Ecto neural progenitor cell (in vitro differentiated cells): ENCODE measurements around the gene RAI1.
A peak's percentile ranks its signal among the peaks of the same experiment; 100 is the strongest.

Source experiments
- DNase-seq: peaks from one replicate; pipeline ENCODE4 v3.0.0-alpha.2; 2018; ENCODE audit warnings: low spot score

Gene RAI1

DNA sequence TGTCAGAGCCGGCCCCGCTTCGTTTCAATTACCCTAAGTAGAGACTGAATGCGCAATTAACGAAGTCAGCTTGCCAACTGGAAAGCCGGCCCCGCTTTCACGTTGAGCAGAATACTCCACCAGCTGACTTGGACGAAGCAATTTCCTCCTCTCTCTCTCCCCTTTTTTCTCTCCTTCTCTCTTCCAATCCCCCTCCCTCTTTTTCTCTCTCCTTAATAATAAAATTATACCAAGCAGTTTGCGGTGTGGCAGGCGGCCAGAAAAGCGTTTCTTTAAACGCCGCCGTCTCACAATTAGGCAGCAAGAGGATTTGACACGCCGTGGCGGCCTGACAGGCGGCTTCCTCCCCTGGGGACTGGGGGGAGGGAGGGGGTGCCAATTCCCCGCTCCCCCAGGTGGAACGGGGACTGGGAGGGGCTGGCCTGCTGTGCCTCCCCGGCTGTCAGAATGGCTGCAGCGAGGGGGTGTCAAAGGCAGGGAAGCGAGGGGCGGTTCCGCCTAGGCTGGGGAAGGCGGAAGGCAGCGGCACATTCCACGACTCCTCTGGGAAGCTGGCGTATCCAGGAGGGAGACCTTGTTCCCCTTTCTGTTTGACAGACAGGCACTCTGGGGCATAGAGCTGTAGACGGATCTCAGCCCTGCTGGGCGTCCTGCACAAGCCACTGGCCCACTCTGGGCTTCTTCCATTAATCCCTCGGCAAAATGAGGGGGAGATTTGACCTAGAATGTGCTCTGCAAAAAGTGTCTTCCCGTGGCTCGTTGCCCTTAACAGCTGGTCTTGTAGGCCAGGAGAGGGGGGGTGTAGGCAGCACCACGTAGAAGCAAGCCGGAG lies 102.8 kb downstream of the RAI1 start:
- peak; percentile 87 for DNase-seq

DNA sequence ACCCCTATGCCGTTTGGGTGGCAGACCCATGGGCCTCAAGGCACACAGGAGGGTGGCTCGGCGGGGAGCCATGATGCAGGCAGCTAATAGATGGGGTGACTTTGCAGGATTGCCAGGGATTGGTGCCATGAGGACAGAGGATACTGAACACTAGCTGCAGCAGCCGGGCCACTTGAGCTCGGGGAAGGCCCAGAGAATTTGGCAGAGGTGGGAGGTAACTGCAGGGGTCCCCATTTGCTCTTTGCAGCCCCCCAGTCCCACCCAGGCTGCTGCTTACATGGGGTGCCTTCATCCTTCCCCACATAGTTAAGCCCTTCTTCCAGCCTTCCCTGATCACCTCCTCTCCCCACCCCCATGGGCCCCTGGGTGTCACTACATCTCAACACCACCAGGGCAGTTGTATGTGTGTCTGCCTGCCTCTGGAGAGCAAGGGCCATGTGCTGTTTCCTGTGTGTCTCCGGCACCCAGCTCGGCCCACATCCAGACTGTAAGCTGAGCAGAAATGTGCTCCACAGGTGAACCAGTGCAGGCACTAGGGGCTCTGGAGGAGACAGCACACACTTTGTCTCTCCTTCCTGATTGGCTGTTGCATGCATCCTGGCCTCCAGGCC lies 103.5 kb downstream of the RAI1 start:
- no peak for DNase-seq

DNA sequence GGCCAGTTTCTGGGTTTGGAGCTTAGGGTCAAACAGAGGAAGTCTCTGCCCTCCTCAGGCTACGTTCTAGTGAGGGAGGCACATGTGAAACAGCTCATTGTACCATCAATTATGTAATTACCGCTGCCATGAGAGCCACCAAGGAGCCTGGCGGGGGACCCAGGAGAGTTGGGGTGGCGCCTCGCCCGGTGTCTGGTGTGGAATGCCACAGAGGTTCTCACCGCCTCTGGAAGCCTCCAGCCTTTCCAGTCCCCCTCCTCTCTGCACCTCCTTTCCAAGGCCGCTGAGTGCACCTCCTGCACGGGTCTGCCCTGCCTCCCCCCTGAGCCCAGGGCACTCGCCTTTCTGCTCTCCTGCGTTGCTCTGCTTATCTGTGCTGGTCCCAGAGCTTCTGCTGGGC lies 104.1 kb downstream of the RAI1 start:
- DNase-seq = no peak

DNA sequence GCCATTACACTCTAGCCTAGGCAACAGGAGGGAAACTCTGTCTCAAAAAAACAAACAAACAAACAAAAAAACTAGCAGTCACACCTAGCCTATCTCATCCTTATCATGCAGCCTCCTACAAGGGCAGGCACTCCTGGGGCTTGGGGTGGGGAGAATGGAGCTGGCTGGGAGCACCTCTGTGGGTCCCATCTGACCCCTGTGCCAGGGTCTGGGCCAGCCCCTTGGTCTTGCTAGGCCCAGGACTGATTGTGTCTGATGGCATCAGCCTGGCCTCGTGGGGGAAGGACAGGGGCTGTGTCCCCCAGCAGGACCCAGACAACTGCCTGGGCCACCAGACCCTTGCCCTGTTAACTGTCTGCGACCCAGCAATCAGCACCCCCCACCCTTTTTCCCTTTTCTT lies 105.7 kb downstream of the RAI1 start:
- no peak for DNase-seq

DNA sequence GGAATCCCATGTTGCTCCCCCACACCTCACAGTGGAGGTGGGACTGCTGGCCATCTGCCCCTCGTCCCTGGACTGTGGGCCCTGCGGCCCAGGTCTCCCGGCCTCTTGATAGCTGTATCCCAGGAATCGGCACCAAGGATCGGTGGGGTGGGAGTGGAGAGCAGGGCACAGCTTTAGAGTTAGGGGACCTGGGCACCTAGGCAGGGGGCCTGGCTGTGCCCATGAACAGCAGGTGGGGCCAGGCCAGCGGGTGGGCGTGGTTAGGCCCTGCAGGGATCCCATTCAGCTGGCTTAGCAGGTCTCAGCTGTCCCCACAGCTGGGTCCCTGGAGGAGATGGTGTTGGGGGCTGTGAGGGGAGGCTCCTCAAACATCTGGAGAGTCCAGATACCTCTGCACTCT lies 106.3 kb downstream of the RAI1 start:
- no peak for DNase-seq

DNA sequence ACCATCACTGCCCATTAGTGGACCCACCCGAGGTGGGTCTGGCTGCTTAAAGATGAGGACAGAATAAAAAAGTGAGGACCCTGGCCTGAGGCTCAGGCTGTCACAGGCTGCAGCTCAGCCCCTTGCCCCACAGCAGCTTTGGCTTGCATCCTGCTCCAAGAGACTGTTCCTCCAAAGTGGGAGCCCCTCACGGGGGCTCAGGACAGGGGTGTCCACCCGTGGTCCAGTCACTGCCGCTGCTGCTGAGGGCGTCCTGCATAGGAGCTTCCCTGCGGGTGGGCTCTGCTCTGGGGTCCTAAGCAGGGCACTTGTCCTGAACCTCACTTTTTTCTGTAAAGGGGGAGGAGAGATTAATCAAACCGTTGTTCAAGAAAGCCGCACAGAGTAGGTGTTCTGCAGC lies 107.7 kb downstream of the RAI1 start:
- DNase-seq = no peak

DNA sequence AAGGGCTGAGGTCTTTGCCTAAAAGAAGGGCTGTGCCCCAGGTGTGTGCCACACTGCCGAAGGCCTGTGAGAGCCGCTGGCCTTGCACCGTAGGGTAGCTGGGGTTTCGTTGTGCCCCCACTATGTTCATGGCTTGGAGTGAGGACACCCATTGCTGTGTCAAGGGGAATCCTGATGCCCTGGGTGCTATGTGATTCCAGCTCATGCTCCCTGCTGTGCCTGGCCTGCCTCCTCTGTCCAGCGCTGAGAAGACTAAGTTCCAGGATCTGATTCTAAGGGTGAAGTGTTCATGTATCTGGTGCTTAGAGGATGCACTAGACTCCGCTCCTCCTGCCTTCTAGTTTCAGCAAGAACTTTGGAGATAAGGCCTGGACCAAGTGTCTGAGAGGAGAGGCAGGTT lies 108.2 kb downstream of the RAI1 start:
- DNase-seq = no peak

DNA sequence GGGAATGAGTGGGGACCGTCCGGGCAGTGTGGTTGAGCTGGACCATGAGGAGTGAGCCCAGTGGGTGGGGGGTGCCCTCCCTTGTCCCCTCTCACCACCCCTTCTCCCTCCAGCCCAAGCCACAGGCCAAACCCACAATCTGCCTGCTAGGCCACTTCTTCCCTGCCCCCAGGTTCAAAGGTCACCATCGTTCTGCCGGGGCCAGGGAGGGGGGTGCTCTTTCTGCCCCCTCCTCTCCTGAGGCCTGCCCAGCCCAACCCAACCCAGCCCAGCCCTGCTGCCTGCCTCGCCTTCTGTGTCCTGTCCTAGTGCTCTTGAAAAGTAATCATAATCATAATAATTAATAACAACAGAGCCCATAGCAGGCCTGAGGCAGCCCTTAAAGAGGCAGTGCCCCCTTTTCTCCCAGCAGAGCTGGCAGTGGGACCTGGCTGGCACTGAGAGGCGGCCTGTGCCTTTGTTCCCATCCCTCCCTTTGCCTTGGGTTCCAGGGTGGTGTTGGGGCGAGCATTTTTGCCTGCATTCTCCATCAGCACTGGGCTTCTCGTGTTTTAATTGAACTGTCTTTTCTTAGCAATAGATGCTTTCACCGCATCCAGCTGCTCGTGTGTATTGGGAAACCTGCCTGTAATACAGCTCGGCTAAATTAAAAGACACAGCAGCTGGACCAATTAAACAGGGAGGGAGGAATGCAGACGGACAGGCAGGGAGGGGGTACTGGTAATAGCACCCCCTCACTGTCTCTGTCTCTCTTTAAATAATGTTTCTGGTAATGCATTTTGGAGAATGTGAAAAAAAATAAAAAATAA lies 108.8 kb downstream of the RAI1 start:
- no peak for DNase-seq

DNA sequence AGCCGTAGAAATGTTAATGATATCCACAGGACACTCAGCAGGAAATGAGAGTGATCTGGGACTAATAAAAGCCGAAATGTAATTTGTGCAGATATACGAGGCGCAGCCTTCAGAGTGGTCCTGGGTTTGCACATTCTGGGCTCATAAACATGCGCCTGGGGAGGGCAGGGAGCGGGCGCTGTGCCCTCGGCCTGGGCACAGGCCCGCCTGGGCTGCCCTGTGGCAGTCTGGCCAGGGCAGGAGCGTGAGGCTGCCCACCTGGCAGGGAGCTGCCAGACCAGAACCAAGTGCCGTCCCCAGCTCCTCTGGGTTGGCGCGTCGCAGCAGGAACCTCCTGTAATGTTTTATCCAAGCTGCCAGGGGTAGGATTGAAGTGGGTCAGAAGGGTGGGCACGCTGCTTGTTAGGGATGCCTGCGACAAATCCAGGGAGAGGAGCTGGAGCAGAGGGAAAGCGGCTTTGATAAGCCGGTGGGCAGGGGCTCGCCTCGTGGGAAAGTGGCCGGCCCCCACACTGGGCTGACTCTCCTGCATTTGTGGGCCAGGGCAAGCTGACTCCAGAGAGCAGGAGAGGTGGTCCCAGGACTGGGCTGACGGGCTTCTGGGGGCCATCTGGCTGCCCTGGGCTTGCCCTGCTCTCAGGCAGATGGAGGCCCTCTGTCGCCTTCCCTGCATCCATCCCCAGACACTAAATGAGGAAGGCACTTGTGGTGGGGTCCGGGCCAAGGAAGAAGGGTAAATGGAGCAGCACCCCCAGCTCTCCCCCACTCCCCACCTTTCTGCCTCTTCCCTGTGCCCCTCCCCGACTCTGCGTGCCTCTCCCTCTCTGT lies 109.6 kb downstream of the RAI1 start:
- no peak for DNase-seq

DNA sequence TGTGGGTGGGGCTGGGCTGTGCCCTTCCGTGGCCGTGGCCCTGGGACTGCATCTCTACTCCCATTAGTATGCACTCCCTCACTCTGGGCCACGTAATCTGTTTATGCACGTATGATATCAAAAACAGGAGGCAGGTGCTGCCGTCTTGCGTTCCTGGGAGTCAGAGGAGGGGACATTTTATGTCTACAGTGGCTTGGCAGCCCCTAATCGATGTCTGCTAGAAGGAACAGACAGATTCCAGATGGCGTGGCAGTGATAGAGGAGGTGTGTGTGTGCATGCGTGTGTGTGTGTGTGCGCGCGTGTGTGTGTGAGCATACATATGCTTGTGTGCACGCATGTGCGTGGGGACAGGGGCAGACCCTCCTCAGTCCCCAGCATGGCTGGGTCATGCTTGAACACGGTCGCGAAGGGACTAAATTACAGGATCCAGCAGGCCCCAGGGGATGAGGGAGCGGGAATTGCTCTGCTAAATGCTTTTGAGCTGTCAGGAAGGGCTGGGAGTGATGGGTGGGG lies 110.8 kb downstream of the RAI1 start:
- DNase-seq = no peak

DNA sequence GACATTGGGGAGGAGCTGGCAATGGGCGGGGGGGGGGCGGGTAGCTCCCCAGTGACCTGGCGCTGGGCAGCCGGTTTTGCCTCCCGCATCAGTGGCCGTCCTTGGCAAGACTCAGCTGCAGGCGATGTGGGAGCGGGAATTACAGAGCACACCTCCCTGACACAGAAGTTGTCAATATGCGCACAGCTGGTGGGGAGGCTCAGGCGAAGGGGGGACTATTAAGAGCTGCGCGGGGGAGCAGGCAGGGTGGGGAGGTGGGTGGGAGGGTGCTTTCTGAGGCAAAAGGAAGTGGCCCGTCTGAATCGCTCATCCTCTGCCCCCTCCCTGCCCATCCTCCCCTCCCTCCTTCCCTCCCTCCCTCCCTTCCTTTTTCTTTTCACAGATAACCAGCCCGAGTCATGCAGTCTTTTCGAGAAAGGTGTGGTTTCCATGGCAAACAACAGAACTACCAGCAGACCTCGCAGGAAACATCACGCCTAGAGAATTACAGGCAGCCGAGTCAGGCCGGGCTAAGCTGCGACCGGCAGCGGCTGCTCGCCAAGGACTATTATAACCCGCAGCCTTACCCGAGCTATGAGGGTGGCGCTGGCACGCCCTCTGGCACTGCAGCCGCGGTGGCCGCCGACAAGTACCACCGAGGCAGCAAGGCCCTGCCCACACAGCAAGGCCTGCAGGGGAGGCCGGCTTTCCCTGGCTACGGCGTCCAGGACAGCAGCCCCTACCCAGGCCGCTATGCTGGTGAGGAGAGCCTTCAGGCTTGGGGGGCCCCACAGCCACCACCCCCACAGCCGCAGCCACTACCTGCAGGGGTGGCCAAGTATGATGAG lies 111.5 kb downstream of the RAI1 start:
- DNase-seq = no peak

DNA sequence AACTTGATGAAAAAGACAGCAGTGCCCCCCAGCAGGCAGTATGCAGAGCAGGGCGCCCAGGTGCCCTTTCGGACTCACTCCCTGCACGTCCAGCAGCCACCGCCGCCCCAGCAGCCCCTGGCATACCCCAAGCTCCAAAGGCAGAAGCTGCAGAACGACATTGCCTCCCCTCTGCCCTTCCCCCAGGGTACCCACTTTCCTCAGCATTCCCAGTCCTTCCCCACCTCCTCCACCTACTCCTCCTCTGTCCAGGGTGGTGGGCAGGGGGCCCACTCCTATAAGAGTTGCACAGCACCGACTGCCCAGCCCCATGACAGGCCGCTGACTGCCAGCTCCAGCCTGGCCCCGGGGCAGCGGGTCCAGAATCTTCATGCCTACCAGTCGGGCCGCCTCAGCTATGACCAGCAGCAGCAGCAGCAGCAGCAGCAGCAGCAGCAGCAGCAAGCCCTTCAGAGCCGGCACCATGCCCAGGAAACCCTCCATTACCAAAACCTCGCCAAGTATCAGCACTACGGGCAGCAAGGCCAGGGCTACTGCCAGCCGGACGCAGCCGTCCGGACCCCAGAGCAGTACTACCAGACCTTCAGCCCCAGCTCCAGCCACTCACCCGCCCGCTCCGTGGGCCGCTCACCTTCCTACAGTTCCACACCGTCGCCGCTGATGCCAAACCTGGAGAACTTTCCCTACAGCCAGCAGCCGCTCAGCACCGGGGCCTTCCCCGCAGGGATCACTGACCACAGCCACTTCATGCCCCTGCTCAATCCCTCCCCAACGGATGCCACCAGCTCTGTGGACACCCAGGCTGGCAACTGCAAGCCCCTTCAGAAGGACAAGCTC lies 112.3 kb downstream of the RAI1 start:
- DNase-seq = no peak

DNA sequence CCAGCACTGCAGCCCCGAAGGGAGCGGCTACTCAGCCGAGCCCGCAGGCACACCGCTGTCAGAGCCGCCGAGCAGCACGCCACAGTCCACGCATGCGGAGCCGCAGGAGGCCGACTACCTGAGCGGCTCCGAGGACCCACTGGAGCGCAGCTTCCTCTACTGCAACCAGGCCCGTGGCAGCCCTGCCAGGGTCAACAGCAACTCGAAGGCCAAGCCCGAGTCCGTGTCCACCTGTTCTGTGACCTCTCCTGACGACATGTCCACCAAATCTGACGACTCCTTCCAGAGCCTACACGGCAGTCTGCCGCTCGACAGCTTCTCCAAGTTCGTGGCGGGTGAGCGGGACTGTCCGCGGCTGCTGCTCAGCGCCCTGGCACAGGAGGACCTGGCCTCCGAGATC lies 113.1 kb downstream of the RAI1 start:
- no peak for DNase-seq

DNA sequence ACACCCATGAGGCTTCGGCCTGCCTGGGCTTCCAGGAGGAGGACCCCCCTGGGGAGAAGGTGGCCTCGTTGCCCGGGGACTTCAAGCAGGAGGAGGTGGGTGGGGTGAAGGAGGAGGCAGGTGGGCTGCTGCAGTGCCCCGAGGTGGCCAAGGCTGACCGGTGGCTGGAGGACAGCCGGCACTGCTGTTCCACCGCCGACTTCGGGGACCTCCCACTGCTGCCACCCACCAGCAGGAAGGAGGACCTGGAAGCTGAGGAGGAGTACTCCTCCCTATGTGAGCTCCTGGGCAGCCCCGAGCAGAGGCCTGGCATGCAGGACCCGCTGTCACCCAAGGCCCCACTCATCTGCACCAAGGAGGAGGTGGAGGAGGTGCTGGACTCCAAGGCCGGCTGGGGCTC lies 114.0 kb downstream of the RAI1 start:
- no peak for DNase-seq

DNA sequence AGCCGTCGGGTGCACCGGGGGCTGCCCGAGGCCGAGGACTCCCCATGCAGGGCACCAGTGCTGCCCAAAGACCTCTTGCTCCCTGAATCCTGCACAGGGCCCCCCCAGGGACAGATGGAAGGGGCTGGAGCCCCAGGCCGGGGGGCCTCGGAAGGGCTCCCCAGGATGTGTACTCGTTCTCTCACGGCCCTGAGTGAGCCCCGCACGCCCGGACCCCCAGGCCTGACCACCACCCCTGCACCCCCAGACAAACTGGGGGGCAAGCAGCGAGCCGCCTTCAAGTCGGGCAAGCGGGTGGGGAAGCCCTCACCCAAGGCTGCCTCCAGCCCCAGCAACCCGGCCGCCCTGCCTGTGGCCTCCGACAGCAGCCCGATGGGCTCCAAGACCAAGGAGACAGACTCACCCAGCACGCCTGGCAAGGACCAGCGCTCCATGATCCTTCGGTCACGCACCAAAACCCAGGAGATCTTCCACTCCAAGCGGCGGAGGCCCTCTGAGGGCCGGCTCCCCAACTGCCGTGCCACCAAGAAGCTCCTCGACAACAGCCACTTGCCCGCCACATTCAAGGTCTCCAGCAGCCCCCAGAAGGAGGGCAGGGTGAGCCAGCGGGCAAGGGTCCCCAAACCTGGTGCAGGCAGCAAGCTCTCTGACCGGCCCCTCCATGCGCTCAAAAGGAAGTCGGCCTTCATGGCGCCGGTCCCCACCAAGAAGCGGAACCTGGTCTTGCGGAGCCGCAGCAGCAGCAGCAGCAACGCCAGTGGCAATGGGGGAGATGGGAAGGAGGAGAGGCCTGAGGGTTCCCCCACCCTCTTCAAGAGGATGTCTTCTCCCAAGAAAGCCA lies 114.9 kb downstream of the RAI1 start:
- DNase-seq = no peak

DNA sequence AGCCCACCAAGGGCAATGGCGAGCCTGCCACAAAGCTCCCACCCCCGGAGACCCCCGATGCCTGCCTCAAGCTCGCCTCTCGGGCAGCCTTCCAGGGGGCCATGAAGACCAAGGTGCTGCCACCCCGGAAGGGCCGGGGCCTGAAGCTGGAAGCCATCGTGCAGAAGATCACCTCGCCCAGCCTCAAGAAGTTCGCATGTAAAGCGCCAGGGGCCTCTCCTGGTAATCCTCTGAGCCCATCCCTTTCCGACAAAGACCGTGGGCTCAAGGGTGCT lies 115.5 kb downstream of the RAI1 start:
- DNase-seq = no peak

DNA sequence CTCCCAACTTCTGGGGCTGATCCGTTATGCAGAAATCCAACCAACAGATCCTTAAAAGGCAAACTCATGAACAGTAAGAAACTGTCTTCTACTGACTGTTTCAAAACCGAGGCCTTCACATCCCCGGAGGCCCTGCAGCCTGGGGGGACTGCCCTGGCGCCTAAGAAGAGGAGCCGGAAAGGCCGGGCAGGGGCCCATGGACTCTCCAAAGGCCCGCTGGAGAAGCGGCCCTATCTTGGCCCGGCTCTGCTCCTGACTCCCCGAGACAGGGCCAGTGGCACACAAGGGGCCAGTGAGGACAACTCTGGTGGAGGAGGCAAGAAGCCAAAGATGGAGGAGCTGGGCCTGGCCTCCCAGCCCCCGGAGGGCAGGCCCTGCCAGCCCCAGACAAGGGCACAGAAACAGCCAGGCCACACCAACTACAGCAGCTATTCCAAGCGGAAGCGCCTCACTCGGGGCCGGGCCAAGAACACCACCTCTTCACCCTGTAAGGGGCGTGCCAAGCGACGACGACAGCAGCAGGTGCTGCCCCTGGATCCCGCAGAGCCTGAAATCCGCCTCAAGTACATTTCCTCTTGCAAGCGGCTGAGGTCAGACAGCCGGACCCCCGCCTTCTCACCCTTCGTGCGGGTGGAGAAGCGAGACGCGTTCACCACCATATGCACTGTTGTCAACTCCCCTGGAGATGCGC lies 116.0 kb downstream of the RAI1 start:
- DNase-seq = no peak

DNA sequence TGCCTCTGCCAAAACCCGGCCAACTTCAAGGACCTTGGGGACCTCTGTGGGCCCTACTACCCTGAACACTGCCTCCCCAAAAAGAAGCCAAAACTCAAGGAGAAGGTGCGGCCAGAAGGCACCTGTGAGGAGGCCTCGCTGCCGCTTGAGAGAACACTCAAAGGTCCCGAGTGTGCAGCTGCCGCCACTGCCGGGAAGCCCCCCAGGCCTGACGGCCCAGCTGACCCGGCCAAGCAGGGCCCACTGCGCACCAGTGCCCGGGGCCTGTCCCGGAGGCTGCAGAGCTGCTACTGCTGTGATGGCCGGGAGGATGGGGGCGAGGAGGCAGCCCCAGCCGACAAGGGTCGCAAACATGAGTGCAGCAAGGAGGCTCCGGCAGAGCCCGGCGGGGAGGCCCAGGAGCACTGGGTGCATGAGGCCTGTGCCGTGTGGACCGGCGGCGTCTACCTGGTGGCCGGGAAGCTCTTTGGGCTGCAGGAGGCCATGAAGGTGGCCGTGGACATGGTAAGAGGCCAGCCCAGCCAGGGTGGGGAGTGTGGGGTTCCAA lies 116.8 kb downstream of the RAI1 start:
- no peak for DNase-seq
